ENCODE results near the gene FRMD4A.
A peak's percentile ranks its signal among the peaks of the same experiment; 100 is the strongest.
"Not testable (repeated sequence)": the region's sequence is repeated elsewhere in the genome, so short reads cannot be mapped to it uniquely, and the experiment has no call there.

FRMD4A gene

DNA sequence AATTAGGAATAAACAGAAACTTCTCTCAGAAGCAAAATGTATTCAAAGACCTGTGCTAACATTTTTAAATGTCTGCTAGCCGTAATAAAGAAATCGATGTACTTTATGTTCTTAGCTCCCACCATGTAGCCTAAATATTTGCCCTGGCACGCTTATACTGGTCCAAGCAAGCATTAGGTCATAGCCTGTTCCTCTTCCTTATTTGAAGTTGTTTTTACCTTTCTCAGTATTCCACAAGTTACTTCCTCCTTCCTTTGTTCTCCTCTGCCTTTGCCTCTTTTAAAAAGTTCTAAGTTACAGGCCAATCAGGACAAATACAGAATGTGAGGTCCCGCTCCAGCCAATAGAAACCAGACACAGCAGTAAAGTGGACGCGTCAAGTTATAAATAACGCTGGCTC lies 288.7 kb downstream of the FRMD4A start:
- DNase-seq, result not testable (repeated sequence)

DNA sequence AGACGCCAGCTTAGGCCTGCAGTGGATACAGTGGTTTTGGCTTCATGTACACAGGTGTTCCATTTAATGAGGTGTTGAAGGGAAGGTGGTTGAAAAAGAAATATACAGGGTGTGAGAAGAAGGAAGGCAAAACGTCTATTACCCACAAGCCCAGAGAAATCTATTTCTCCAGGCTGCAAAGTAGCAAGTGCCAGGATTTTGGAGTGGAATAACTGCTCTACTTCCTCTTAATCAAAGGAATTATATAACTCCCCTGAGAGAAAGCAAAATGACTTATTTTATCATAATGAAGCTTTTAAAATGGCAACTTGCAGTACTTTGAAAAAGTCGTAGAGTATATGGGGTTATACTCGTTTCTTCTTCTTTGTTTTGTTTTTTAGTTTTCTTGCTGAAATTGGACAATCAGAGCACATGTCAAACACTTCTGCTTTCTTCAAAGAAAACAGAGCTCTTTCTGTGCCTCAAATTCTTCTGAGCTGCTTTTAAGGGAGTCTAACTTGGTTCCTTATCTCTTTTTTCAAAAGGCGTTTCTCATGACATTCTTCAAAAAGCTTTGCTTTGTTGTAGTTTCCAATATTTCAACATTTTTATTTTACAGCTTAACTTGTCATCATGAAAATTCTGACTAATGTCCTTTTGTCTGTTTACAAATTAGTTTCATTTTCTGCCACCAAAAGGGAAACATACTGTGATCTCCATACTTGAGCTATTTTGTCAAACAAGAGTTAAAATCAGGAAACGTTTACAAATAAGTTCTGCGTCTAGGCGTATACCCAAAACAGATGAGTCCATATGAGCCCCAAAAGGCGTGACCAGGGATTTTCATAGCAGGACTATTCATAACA lies 289.7 kb downstream of the FRMD4A start:
- no peak for DNase-seq

DNA sequence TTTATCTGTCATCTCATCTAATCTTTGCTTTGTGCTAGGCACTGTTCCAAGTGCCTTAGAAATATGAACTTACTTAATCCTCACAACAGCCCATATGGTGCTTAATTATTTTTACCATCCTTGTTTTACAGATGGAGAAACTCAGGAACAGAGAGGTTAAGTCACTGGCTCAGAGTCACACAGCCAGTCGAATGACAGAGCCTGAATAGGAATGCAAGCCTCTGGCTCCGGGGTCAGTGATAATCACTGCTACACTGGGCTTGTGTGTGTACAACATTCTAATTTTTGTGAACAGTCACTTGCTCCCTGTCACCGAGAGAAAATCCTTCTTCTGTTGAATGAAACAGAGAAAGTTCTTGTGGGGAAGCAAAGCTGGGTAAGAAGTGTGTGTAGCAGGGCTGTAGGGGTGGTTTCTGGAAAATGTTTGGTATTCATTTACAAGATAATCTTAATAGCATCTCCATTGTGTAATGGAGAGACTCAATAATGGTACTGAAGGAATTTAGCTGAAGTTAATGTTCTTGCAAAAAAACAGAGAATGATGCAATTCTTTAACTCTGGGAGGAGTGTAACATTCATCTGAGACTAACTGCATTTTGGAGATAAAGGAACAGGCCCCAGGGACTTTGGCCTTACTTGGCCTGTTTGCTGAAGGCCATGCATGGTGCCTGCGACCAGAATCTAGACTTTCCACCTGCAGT lies 290.6 kb downstream of the FRMD4A start:
- no peak for DNase-seq

DNA sequence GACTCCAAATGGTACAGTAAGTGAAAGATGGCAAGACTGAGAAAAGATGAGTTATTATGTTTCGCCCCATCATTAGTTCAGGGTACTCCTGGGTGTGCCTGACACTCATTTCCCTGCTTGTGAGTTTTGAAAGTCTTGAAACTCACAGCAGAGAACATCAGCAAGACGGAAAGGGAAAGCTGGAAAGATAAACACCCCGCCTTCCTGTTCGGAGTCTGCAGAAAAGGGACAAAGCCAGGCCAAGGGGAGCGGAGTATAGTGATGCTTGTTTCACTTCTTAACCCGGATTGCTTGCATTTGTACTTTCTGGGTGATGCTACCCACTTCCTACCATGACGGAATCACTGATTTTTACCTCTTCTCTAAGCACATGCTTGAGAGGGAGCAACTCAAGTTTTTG lies 294.5 kb downstream of the FRMD4A start:
- DNase-seq, result no peak

DNA sequence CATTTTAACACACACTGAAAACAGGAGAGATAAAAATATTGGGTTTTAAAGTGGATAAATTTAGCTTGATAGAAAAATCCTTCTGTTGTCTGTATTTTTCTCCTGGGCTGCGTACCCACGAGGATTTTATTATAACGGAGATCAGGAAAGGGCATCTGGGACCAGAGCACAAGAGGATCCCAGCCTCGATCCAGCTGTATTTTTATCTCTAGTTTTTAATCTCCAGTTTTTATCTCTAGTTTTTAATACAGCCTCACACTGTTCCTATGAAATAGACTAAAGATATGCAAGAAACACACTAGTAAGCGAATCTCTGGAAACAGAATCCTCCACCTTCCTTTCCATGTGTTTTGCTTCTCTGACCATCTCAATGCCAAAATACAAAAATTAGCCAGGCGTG lies 295.2 kb downstream of the FRMD4A start:
- DNase-seq, result no peak

DNA sequence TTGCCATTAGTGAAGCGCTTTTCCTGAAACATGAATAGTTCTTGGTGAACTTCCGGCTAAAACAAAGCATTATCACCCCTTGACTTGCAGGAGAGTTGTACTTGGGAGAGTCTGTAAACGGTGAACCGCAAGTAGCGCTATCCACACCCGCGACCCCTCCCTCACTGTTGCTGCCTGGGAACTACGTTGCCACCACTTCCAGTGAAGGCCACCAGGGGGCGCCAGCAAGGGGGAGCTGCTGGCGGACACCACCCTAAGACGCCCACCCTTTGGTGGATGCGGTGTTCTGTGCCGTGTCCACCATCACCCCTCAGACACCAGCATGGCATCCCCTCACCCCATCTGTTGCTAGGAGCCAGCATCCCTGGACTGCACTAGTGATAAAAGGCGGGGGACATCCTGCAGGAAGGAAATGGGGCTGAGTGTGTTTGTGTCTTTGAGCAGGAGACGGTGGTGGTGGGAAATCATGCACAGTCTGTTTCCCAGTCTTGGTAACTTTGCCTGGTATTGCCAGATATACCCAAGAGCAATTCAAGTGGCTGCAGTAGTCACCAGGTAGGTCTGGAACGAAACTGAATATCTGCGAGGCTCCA lies 298.2 kb downstream of the FRMD4A start:
- peak; percentile 48 for DNase-seq

DNA sequence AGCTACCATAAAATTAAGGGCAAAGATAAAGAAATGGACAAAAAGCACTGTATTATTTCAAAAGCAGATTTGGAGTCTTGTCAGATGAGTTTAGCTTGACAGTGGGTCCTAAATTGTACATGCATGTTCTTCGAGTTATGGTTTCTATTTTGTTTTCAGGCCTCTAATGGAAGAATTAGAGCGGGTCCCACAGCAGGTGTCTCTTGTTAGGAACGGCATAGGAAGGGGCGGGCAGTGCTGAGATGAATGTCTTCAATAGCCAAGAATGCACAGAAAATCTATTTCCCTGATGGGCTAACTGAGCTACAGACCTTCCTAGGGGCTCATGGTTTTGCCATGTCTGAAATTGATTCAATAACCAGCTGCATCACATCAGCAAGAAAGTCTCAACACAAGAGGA lies 304.4 kb downstream of the FRMD4A start:
- DNase-seq, result peak; percentile 53

DNA sequence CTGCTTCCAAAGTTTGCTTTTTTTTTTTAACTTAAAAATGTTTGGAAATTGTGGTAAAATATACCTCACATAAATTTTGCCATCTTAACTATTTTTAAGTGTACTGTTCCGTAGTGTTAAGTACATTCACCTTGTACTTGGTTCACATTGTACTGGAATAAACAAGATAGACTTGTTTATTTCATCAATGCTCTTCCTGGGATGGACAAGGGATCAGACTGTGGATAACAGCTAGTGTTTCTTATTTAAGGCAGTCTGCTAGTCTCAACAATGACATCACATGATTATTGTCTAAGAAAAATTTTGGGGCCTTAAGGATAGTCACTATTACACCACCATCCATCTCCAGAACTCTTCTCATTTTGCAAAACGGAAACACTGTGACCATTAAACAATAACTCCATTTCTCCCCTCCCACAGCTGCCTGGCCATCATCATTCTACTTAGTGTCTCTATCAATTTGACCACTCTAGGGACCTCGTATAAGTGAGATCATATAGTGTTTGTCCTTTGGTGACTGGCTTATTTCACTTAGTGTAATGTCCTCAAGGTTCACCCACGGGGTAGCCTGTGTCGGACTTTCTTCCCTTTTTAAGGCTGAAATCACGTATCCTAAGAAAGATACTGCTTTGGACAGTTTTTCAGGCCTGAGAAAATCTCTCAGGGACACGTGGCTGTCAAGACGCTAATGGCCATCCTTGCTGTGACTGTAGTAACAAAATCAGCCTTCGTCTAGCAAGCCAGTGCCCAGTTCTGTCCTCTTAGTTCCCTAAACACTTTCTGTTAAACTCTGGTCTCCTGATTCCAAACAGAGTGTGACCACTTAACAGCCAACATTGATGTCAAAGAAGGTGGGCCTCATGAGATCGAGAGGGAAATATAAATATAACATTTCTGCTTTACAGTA lies 305.2 kb downstream of the FRMD4A start:
- DNase-seq, result no peak

DNA sequence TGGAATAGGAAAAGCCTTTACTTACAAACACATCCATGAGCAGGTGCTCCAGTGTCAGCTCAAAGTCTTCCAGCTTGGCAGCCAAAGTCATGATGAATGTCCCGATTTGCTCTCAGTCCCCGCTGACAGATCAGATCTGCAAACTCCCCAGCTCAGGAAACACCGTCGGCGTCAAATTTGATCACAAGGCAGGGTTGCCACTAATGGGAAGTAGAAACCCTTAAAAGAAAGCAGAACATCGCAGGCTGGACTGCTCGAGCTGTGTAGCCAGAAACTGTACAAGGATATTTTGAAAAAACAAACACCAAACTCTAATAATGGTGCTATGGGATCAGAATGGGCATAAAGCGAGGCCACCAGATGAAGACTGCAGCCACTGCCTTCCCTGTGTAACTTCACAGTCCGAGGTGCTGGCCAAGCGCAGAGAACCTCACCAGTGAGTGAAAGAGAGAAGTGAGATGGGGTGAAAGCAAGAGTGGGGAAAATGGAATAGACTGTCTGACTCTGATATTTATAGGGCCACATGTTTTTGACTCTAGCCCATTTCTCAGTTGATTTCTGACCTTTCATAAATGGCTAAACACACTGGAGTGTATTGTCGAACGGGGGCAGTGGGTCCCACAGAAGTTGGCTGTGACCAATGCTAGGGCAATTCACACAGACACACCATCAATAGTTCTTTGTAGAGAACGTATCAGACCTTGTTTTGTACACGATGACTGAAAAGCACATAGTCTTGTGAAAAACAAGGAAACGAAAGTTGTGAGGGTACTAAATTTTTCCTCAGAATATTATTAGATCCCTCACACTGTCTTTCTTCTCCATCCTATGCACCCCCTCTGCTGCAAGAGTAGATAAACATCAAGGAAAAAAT lies 306.2 kb downstream of the FRMD4A start:
- no peak for DNase-seq

DNA sequence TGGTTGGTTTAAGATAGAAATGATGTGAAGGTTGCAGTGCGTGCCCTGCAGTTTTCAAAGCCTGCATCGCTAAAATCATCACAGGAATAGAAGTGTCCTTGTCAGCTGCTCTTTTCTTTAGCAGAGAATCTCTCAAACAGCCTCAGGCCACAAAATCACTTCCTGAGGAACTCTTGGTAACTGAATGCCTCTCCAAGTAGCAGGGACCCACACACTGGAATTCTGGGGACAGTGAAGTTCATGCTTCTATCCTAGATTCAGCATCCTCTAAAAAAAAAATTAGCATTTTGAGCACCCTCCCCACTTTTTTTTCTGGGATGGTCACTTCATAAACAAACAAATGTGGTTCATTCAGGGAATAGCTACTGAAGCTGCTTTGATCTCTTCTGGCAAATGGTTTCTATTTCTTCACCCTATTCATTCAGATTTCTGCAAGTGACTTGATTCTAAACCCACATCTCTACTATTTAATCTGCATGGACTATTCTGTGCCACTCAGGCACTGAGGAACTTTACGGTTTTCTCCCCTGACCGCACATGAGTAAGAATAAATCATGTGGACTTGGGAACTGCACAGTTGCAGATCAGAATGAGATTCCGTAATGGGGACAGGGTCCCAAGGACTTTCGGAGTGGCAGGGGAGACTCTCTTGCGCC lies 306.9 kb downstream of the FRMD4A start:
- DNase-seq, result no peak

DNA sequence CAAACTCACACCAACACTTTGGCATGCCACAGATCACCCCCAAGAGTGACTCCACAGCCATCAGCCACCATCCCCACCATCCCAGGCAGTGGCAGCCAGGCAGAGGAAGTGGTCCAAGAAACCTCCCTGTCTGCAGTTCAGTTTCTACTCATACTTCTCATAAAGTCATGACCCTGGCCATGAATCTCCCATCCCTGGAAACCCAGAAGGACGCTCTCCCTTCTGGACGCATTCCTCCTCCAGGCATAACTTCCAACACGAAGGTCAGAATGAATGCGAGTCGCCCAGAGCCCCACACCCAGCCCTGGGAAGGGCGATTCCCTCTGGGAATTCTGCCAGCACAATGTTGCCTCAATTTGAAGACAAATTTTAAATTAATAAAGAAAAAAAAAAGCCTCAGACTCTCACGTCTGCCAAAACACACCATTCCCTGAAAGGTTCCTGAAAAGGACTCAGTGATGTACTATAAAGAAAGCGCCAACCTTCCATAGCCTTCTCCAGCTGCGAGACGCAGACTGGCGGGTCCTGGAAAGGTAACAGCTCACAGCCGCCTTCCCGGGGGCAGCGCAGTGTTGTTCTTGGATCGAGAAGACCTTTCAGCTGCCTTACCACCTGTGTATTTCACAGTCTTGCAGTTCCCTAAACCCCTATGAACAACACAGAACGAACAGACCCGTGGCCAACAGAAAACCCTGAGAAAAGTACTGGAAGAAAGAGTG lies 307.6 kb downstream of the FRMD4A start:
- no peak for DNase-seq

DNA sequence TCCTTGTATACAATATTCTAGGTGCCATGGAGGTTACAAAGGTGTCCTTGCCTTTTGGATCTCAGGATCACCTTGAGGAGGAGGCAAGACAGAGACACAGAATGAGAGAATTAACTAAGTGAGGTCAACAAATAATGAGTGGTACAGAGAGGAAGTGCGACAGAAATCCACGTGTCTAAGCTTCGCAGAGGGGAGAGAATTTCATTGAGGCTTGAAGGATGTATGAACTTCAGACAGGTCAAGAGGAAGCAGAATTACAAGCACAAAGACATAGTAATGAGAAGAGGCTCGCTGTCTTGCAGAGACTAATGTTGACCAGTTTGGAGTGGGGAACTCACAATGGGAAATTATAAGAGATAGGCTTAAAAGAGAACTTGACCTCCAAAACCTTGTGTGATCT lies 308.7 kb downstream of the FRMD4A start:
- no peak for DNase-seq

DNA sequence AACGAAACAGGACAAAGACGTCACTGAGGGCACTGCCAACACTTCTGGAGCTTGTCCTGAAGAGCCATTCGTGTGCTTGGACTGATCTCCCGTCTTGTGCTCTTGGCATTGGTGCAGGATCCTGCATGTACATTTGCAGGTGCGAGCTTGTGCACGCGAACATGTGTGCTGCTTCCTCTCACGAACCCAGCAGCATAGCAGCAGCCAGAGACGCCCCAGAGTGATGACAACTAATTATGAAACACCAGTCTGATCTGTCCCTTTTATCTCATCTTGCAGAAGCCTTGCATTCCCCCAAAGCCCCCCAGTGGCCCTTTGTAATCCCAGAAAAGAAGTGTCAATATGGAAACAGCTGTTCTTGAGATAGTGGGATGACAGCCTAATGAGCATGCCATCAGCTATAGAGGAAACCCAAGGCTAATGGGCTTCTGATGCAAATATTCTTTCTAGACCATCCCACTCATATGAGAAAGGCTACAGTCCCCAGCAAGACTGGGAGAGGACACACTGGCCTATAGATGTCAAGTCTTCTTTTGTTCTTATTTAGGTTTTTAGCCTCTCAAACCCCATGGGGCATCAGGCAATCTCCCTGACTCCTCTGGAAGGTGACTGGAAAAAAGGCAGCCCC lies 310.6 kb downstream of the FRMD4A start:
- peak; percentile 52 for DNase-seq

DNA sequence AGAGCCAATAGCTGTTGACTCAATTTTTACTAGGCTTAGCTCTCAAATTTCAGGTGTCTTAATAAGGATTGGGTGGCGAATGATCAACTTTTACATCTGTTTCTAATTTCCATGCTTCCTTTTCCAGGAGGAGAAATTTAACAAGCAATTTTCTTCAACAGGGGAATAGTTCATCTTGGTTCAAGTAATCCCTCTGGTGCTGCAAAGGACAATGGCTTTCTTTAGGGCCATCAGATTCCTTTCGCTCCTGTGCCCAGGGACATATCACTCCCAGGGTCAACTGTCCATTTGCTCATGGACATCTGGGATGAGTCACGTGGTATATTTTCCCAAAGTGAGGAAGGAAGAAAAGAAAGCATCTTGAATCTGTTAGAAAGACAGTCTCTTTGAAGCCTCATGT lies 313.3 kb downstream of the FRMD4A start:
- peak; percentile 58 for DNase-seq

DNA sequence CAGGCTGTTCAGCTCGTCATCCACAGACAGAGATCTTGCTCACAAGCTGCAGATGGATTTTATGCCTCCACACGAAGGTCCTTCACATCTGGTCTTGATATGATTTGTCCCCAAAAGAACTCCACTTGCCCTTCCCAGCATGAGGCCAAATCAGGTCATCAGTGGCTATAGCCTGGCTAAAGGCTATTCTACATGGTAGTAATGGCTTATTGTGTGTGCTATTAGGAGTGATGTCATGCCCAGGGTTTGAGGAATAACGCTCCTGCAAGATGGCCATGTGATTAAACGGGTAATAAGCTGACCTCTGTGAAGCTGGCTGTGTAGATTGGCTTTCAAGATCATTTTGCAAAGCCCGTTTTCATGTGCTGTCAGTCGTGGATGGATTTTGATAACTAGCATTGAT lies 313.8 kb downstream of the FRMD4A start:
- DNase-seq, result no peak

DNA sequence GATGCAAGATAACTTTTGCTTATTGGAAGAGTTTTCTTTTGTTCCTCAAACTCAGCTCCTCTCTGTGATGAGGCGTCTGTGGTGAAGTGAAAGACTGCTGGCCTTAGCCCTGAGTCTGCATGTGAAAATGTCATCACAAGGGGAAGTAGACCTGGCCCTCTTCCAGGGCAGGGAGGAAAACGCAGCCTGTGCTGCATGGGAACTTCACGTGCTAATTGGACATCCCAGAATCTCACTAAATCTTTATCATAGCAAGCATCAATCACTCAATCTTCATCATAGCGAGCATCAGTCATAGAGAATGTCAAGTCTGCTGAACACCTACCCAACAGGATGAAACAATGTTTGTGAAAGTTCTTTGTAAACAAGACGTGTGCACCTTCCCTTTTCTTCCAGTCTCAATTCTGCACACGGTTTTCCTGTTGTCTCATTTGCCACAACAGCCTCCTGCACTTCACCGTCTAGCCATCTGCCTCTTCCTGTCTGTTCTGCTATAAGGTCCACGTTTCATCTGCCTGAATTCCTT lies 314.6 kb downstream of the FRMD4A start:
- no peak for DNase-seq

DNA sequence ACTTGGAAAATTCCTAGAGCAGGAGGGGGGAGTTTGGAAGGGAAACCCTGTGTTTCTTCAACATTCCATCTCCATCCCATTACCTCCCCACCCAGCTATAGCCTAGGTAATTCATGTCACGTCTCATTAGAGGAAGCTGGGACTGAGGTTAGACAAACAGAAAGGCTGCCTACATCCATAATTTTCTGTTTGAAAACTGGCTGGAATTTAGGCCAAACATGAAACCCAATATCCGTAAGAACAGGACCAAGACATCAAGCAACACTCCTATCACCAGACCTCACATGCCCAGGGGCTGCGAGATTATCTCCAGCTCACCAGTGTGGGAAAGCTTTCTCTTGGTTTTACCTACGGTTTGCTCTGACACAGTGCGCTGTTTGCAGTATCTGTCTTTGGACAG lies 316.3 kb downstream of the FRMD4A start:
- DNase-seq, result peak; percentile 52

DNA sequence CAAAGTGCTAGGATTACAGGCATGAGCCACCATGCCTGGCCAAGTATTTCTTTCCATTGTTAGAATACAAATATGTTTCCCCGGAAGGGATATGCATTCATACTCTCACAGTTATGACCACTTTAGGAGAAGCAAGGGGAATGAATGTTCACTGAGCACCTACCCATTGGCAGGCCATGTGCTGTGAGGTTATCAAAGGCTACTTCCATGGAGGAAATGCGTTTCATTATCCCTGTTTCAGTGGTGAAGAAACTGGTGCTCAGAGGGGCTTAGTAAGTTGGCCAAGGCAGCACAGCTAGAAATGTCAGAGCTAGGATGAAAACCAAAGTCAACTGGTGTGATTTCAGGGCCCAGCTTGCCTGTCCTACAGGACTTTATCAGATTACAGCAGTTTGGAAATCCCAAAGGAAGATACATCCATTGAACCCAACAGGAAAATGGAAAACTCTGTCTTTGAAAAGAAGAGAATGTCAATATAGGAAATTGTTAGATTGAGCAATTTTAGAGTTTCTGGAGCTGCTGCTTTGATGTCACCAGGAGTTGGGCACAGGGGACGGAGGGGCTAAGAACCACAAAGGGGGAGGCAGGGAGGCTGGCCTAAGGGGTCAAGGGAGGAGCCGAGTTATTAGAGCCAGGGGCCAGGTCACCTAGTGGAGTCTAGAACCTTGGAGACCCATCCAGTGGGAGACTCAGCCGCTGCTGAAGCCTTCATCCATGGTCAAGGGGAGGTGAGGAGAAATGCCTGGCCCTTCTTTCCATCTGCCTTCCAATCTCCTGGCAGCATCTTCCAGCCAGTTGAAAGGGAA lies 319.8 kb downstream of the FRMD4A start:
- no peak for DNase-seq

DNA sequence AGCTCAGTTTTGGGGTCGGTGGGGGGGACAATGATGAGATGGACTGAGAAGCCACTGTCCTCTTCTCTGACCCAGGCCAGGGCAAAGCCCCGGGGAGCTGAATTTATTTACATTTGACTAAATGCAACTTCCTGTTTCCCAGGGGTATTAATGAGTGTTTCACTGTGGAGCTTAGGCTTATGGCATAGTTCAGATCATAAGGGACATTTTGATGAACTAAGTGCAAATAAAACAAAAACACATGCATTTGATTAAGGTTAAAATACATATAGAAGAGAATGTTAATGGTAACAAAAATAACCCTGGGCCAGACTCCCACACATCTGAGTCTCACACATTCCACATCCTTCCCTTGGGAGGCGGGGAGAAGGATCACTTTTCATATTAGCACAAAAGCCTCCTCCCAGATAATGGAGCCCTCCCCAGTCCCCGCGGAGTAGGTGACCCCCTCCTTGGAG lies 320.6 kb downstream of the FRMD4A start:
- DNase-seq, result peak; percentile 78
